Keratinocyte (primary cell): Measurements from ENCODE around the gene PEX5L. TPM values are rescaled to one million over a fixed set of nuclear protein-coding genes. Genes with fewer than 3 reads are reported as not detected.

Source experiments
- DNase-seq: peaks from one replicate; pipeline ENCODE4 v3.0.0-alpha.2; 2011; ENCODE audit warnings: low read depth, missing footprints, low spot score
- FAIRE-seq: peaks from 2 replicates; lab custom pipeline; 2011; peaks lifted over from hg19 to GRCh38; lab: Jason Lieb, UNC
- H2AFZ ChIP-seq: 2 replicates; pipeline ENCODE4 v1.6.0; 2012; ENCODE audit warnings: low read length, control low read depth, inconsistent platforms; ENCODE audit not compliant: control insufficient read depth
- H3K27ac ChIP-seq: 2 replicates; pipeline ENCODE4 v1.5.1; 2011; ENCODE audit warnings: low read length; ENCODE audit not compliant: control insufficient read depth, insufficient read depth
- H3K27me3 ChIP-seq: 3 replicates; pipeline ENCODE4 v1.6.0; 2011; ENCODE audit warnings: low read length; ENCODE audit not compliant: control insufficient read depth, insufficient read depth; ENCODE audit errors: extremely low read depth
- H3K36me3 ChIP-seq, 2 experiments: 2 replicates in 1 of 2; 3 replicates in 1 of 2; pipeline ENCODE4 v1.5.1; 2011; ENCODE audit warnings: low read length in 2 of 2, mild to moderate bottlenecking in 1 of 2; ENCODE audit not compliant: control insufficient read depth in 2 of 2, insufficient read depth in 2 of 2; ENCODE audit errors: extremely low read depth in 1 of 2
- H3K4me1 ChIP-seq: 3 replicates; pipeline ENCODE4 v1.5.1; 2011; ENCODE audit warnings: low read length; ENCODE audit not compliant: control insufficient read depth, insufficient read depth; ENCODE audit errors: extremely low read depth
- H3K4me2 ChIP-seq: 3 replicates; pipeline ENCODE4 v1.6.0; 2011; ENCODE audit warnings: low read depth, low read length; ENCODE audit not compliant: control insufficient read depth, insufficient read depth; ENCODE audit errors: extremely low read depth
- H3K4me3 ChIP-seq, 3 experiments: fragments of 200-600 bp in 1 of 3; sonication (generic) in 1 of 3; 2 replicates in 2 of 3; 3 replicates in 1 of 3; pipeline ENCODE4 v1.5.1; 2011 to 2016; ENCODE audit warnings: low read length in 3 of 3, mild to moderate bottlenecking in 3 of 3, control low read depth in 2 of 3, inconsistent platforms in 1 of 3, low read depth in 1 of 3, mixed read lengths in 1 of 3, mixed run types in 1 of 3, moderate library complexity in 1 of 3; ENCODE audit not compliant: control insufficient read depth in 2 of 3, insufficient read depth in 2 of 3; ENCODE audit errors: extremely low read depth in 1 of 3
- H3K79me2 ChIP-seq: 2 replicates; pipeline ENCODE4 v1.6.0; 2012; ENCODE audit warnings: low read length; ENCODE audit not compliant: control insufficient read depth, insufficient read depth
- H3K9ac ChIP-seq: 3 replicates; pipeline ENCODE4 v1.6.0; 2011; ENCODE audit warnings: low read length; ENCODE audit not compliant: control insufficient read depth, insufficient read depth; ENCODE audit errors: extremely low read depth
- H3K9me1 ChIP-seq: 3 replicates; pipeline ENCODE4 v1.6.0; 2011; ENCODE audit warnings: low read length; ENCODE audit not compliant: control insufficient read depth, insufficient read depth; ENCODE audit errors: extremely low read depth
- H3K9me3 ChIP-seq: 2 replicates; pipeline ENCODE4 v1.5.1; 2012; ENCODE audit warnings: low read depth, low read length; ENCODE audit not compliant: control insufficient read depth
- H4K20me1 ChIP-seq: 3 replicates; pipeline ENCODE4 v1.6.0; 2011; ENCODE audit warnings: low read length; ENCODE audit not compliant: control insufficient read depth, insufficient read depth; ENCODE audit errors: extremely low read depth
- CTCF ChIP-seq, 3 experiments: IDR thresholded peaks in 1 of 3; conservative IDR thresholded peaks in 1 of 3; optimal IDR thresholded peaks in 1 of 3; 2 replicates in 2 of 3; 3 replicates in 1 of 3; pipeline versions ENCODE3 to v1.5.1; 2011; ENCODE audit warnings: low read length in 3 of 3, mild to moderate bottlenecking in 3 of 3, moderate library complexity in 2 of 3, control low read depth in 1 of 3, inconsistent platforms in 1 of 3; ENCODE audit not compliant: insufficient read depth in 2 of 3; ENCODE audit errors: extremely low read depth in 1 of 3
- EZH2 ChIP-seq: IDR thresholded peaks from one replicate; pipeline ENCODE4 v1.6.1; 2012; ENCODE audit warnings: inconsistent platforms, mild to moderate bottlenecking, low read length, moderate library complexity
- dilution Hi-C: fragments of 300-500 bp; cut with MboI; formaldehyde crosslinking; loops from one replicate; pipeline ENCODE4 v1.7.0; 2020; ENCODE audit warnings: low sequenced_read_pairs; ENCODE audit not compliant: extremely low pct_ligation_motif_present
- polyA plus RNA-seq, 5 experiments: library from polyadenylated mRNA; depleted of rRNA in 3 of 5; stranded (reverse) in 3 of 5; stranded (forward) in 1 of 5; unstranded in 1 of 5; fragments of >200 nt; gene quantifications; 1 replicate in 1 of 5; 2 replicates in 3 of 5; 3 replicates in 1 of 5; pipeline versions ENCODE4 v1.2.1 to v1.2.3, GENCODE V29; 2011 to 2012; ENCODE audit warnings: missing spikeins in 2 of 5, low read depth in 1 of 5, low replicate concordance in 1 of 5

PEX5L gene
- polyA plus RNA-seq, 1 donor (not counting 4 experiments of a cell fraction or from before 2014, with no cell fraction given): 0.92 TPM

GRCh38 chr3:179771797-179772196 lies 264.9 kb downstream of the PEX5L start:
- no peaks in the 10 kb centered on the region for H3K36me3 ChIP-seq
- H3K9me3 ChIP-seq: no peaks in the 10 kb centered on the region
- H3K79me2 ChIP-seq: no peaks in the 10 kb centered on the region
- DNase-seq (no peak), FAIRE-seq (no peak)
- H3K27ac ChIP-seq: no peak overlapping the region
- H3K4me3 ChIP-seq: no peak overlapping the region
- no peaks in the 10 kb centered on the region for H3K4me1 ChIP-seq
- H4K20me1 ChIP-seq: no peaks in the 10 kb centered on the region
- no peak overlapping the region for H2AFZ ChIP-seq
- no peak overlapping the region for H3K9ac ChIP-seq
- no peaks in the 10 kb centered on the region for H3K9me1 ChIP-seq
- H3K4me2 ChIP-seq: no peak overlapping the region
- TF ChIP-seq EZH2 (no peak), CTCF (optimal IDR thresholded peaks at IDR 0.05 in 1 of 3, IDR thresholded peaks at IDR 0.05 in 1 of 3, conservative IDR thresholded peaks at IDR 0.05 in 1 of 3; ENCODE audit: extremely low read depth in 1 of 3, insufficient read depth in 2 of 3, low read length in 3 of 3) (no peak)
- dilution Hi-C loops: no loop called here
- no peaks in the 10 kb centered on the region for H3K27me3 ChIP-seq

DNA sequence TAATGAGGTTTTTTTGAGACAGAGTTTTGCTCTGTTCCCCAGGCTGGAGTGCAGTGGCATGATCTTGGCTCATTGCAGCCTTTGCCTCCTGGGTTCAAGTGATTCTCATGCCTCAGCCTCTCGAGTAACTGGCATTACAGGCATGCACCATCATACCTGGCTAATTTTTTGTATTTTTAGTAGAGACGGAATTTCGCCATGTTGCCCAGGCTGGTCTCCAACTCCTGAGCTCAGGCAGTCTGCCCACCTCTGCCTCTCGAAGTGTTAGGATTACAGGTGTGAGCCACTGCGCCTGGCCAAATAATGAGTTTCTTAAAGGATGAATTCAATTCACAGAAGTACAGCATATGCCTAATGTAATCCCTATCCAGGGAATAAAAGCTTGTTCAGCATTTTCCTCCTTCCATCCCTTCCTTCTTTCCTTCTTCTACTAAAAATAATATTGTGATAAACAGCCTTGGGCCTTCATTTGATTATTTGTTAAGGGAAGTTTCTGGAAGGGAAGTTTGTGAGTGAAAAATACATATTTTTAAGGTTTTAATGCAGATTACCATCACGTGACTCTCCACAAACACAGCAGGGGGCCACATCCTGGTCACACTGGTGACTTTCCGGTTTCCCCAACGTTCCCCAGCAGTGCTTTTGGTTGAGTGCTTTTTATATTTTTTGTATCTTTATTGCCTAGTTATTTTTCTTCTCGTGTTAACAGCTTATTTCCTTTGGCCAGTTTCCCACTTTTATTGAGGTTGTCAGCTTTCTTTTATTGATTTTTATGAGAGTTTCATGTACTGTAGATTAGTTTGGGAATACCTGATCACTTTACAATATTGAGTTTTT lies 267.1 kb downstream of the PEX5L start:
- DNase-seq (no peak), FAIRE-seq (no peak)
- H3K9me3 ChIP-seq: no peaks in the 10 kb centered on the region
- H3K36me3 ChIP-seq: peaks cover 0 to 4% of the 10 kb centered on the region in 2 experiments
- H3K4me2 ChIP-seq: no peak overlapping the region
- no peak overlapping the region for H3K4me3 ChIP-seq
- dilution Hi-C loops: no loop called here
- H3K27ac ChIP-seq: no peak overlapping the region
- no peaks in the 10 kb centered on the region for H3K79me2 ChIP-seq
- no peaks in the 10 kb centered on the region for H3K9me1 ChIP-seq
- no peaks in the 10 kb centered on the region for H4K20me1 ChIP-seq
- H3K4me1 ChIP-seq: no peaks in the 10 kb centered on the region
- H3K9ac ChIP-seq: no peak overlapping the region
- TF ChIP-seq EZH2: no peak
- no peak for TF ChIP-seq CTCF (optimal IDR thresholded peaks at IDR 0.05 in 1 of 3, IDR thresholded peaks at IDR 0.05 in 1 of 3, conservative IDR thresholded peaks at IDR 0.05 in 1 of 3; ENCODE audit: extremely low read depth in 1 of 3, insufficient read depth in 2 of 3, low read length in 3 of 3)
- H3K27me3 ChIP-seq: no peaks in the 10 kb centered on the region
- H2AFZ ChIP-seq: no peak overlapping the region
